ENCODE results near the gene RACK1.

The RACK1 gene

GRCh38 chr5:181237729-181238385 is 5.8 kb downstream of the RACK1 start:
- peaks cover 55% of the 10 kb centered on the region for H3K79me2 ChIP-seq (ENCODE audit: low read length)
- H3K4me2 ChIP-seq (ENCODE audit: low read depth, low read length): no peak overlapping the region
- no peak overlapping the region for H3K27ac ChIP-seq (ENCODE audit: low read length)
- TF ChIP-seq EZH2phosphoT487 (IDR thresholded peaks at IDR 0.05; ENCODE audit: low read length): no peak
- no peak for TF ChIP-seq CTCF (IDR thresholded peaks at IDR 0.05; ENCODE audit: low read length)
- TF ChIP-seq EZH2 (optimal IDR thresholded peaks at IDR 0.05; ENCODE audit: low read depth, low read length): no peak
- no peaks in the 10 kb centered on the region for H3K27me3 ChIP-seq (replicated peaks; ENCODE audit: insufficient read depth, low read length)
- H3K9ac ChIP-seq (ENCODE audit: low read length): no peak overlapping the region
- no peak for DNase-seq
- peaks cover 71% of the 10 kb centered on the region for H3F3A ChIP-seq (ENCODE audit: insufficient read depth, low read length)
- peaks cover 12% of the 10 kb centered on the region for H3K4me1 ChIP-seq (ENCODE audit: low read length)
- peaks cover 44% of the 10 kb centered on the region for H3K36me3 ChIP-seq (replicated peaks; ENCODE audit: insufficient read depth, low read length)
- H3K9me2 ChIP-seq (replicated peaks; ENCODE audit: insufficient read depth, low read length): no peaks in the 10 kb centered on the region
- H3K9me3 ChIP-seq (replicated peaks; ENCODE audit: insufficient read depth, low read length): no peaks in the 10 kb centered on the region
- H3K4me3 ChIP-seq (ENCODE audit: low read length): no peak overlapping the region
- peaks cover 34% of the 10 kb centered on the region for H4K20me1 ChIP-seq (ENCODE audit: insufficient read depth, low read length)
- no peak overlapping the region for H2AFZ ChIP-seq (ENCODE audit: low read length)

- Histone ChIP-seq H3K9ac (ENCODE audit: low read length) (no peak overlapping the region), H3K4me2 (ENCODE audit: low read depth, low read length) (no peak overlapping the region), H3K27me3 (replicated peaks; ENCODE audit: insufficient read depth, low read length) (no peaks in the 10 kb centered on the region), H3K4me3 (ENCODE audit: low read length) (no peak overlapping the region), H2AFZ (ENCODE audit: low read length) (no peak overlapping the region), H3K79me2 (ENCODE audit: low read length) (peaks cover 48% of the 10 kb centered on the region), H3K36me3 (replicated peaks; ENCODE audit: insufficient read depth, low read length) (peaks cover 43% of the 10 kb centered on the region), H3K9me3 (replicated peaks; ENCODE audit: insufficient read depth, low read length) (no peaks in the 10 kb centered on the region), H3K9me2 (replicated peaks; ENCODE audit: insufficient read depth, low read length) (no peaks in the 10 kb centered on the region), H3K27ac (ENCODE audit: low read length) (no peak overlapping the region), H3F3A (ENCODE audit: insufficient read depth, low read length) (peaks cover 63% of the 10 kb centered on the region), H3K4me1 (ENCODE audit: low read length) (peaks cover 9% of the 10 kb centered on the region), H4K20me1 (ENCODE audit: insufficient read depth, low read length) (peaks cover 32% of the 10 kb centered on the region)
- no peak for DNase-seq
- TF ChIP-seq EZH2phosphoT487 (IDR thresholded peaks at IDR 0.05; ENCODE audit: low read length) (no peak), EZH2 (optimal IDR thresholded peaks at IDR 0.05; ENCODE audit: low read depth, low read length) (no peak), CTCF (IDR thresholded peaks at IDR 0.05; ENCODE audit: low read length) (no peak)
Observed at GRCh38 chr5:181236954-181237641, 6.6 kb downstream of the RACK1 start.

GRCh38 chr5:181236471-181236870 is 7.2 kb downstream of the RACK1 start:
- Histone ChIP-seq H3K9ac (ENCODE audit: low read length) (no peak overlapping the region), H3K4me2 (ENCODE audit: low read depth, low read length) (no peak overlapping the region), H3K4me3 (ENCODE audit: low read length) (no peak overlapping the region), H3K4me1 (ENCODE audit: low read length) (peaks cover 3% of the 10 kb centered on the region), H2AFZ (ENCODE audit: low read length) (no peak overlapping the region), H3F3A (ENCODE audit: insufficient read depth, low read length) (peaks cover 57% of the 10 kb centered on the region), H3K36me3 (replicated peaks; ENCODE audit: insufficient read depth, low read length) (peaks cover 37% of the 10 kb centered on the region), H4K20me1 (ENCODE audit: insufficient read depth, low read length) (peaks cover 27% of the 10 kb centered on the region; the same call in 1 of the 2 replicates), H3K27me3 (replicated peaks; ENCODE audit: insufficient read depth, low read length) (no peaks in the 10 kb centered on the region), H3K9me3 (replicated peaks; ENCODE audit: insufficient read depth, low read length) (no peaks in the 10 kb centered on the region), H3K9me2 (replicated peaks; ENCODE audit: insufficient read depth, low read length) (no peaks in the 10 kb centered on the region), H3K27ac (ENCODE audit: low read length) (no peak overlapping the region), H3K79me2 (ENCODE audit: low read length) (peaks cover 42% of the 10 kb centered on the region)
- DNase-seq: no peak
- no peak for TF ChIP-seq CTCF (IDR thresholded peaks at IDR 0.05; ENCODE audit: low read length)
- TF ChIP-seq EZH2phosphoT487 (IDR thresholded peaks at IDR 0.05; ENCODE audit: low read length): no peak
- no peak for TF ChIP-seq EZH2 (optimal IDR thresholded peaks at IDR 0.05; ENCODE audit: low read depth, low read length)

Measured in MM.1S (cell line).